PC-3 (cell line): Measurements from ENCODE around the gene IL1RAPL2.

Source experiments
- EZH2 ChIP-seq: fragments of 300-600 bp; sonication (generic); IDR thresholded peaks from one replicate; pipeline ENCODE4 v1.6.1; 2017; ENCODE audit warnings: antibody characterized with exemption, mild to moderate bottlenecking, low read length; ENCODE audit not compliant: unreplicated experiment
- TF ChIP-seq, protein P1 (sequence below): fragments of 300-600 bp; sonication (generic); conservative IDR thresholded peaks from 2 replicates; pipeline ENCODE4 v1.5.1; 2017; ENCODE audit warnings: antibody characterized with exemption, low read depth, mild to moderate bottlenecking, low read length

DNA sequence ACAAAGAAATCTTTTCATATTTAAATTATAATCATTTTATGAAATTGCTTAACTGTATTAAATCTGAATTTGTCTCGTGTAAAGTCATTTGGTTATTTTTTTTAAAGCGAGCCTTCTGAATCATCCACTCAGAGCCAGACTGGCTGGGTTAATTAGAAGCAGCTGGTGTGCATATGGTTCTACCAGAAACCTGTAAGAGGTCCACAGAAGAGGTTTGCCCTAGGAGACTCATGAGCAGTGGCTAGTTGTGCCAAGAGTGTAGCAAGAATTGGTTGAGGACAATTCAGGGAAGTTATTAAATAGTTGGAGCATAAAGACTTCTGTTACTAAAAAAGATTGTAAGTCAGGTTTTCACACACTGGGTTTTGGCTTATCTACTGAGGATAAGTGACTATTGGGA lies 267.4 kb downstream of the IL1RAPL2 start:
- TF ChIP-seq, protein P1, sequence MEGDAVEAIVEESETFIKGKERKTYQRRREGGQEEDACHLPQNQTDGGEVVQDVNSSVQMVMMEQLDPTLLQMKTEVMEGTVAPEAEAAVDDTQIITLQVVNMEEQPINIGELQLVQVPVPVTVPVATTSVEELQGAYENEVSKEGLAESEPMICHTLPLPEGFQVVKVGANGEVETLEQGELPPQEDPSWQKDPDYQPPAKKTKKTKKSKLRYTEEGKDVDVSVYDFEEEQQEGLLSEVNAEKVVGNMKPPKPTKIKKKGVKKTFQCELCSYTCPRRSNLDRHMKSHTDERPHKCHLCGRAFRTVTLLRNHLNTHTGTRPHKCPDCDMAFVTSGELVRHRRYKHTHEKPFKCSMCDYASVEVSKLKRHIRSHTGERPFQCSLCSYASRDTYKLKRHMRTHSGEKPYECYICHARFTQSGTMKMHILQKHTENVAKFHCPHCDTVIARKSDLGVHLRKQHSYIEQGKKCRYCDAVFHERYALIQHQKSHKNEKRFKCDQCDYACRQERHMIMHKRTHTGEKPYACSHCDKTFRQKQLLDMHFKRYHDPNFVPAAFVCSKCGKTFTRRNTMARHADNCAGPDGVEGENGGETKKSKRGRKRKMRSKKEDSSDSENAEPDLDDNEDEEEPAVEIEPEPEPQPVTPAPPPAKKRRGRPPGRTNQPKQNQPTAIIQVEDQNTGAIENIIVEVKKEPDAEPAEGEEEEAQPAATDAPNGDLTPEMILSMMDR, result no peak
- no peak for TF ChIP-seq EZH2
